Measurements from ENCODE around the gene SLF2.

Gene SLF2

DNA sequence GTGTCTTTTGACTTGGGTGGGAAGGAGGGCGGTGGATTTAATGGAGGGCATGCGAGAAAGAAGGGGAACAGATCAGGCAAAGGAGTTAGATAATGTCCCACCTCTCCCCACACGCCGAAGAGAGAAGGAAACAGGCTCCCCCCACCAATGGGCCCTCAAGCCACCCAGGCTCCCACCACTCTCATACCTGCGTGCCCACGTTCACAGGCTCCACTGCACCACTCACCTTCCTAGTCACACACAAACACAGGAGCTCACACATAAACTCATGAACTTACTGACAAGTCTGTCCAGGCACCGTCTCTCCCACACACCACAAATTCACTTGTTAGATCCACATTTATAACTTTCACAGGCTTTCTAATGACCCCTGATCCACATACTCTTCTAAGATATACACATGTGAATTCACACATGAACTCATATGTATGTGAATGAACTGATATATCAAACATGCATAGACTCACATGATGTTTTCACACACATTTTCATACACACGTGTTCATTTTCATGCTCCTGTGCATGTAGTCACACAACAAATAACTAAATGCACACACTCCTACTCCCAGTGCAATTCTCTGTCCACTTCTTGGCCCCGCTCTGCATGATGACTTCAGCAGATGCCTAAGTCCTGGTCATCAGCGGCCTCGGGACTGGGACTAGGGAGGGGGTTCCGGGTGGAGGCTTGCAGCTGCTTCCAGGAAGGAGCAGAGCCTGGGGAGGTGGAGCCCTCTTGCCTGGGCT lies 88.3 kb downstream of the SLF2 start:
- no peaks in the 10 kb centered on the region for H3K27me3 ChIP-seq (replicated peaks; ENCODE audit: control insufficient read depth, insufficient read depth, low read length)
- no peak overlapping the region for H3K4me3 ChIP-seq (replicated peaks; ENCODE audit: low read depth, low read length)
- TF ChIP-seq CTCF (IDR thresholded peaks at IDR 0.05; ENCODE audit: insufficient read depth, low read length, poor library complexity, severe bottlenecking) = no peak
- peaks cover 4% of the 10 kb centered on the region for H3K36me3 ChIP-seq (ENCODE audit: control insufficient read depth, insufficient read depth, low read length)
- DNase-seq (ENCODE audit: extremely low read depth, insufficient read length) = no peak

GRCh38 chr10:101001659-101002035 lies 88.9 kb downstream of the SLF2 start:
- TF ChIP-seq CTCF (IDR thresholded peaks at IDR 0.05; ENCODE audit: insufficient read depth, low read length, poor library complexity, severe bottlenecking) = no peak
- H3K4me3 ChIP-seq (replicated peaks; ENCODE audit: low read depth, low read length) = no peak overlapping the region
- H3K27me3 ChIP-seq (replicated peaks; ENCODE audit: control insufficient read depth, insufficient read depth, low read length) = no peaks in the 10 kb centered on the region
- peaks cover 4% of the 10 kb centered on the region for H3K36me3 ChIP-seq (ENCODE audit: control insufficient read depth, insufficient read depth, low read length)
- no peak for DNase-seq (ENCODE audit: extremely low read depth, insufficient read length)

DNA sequence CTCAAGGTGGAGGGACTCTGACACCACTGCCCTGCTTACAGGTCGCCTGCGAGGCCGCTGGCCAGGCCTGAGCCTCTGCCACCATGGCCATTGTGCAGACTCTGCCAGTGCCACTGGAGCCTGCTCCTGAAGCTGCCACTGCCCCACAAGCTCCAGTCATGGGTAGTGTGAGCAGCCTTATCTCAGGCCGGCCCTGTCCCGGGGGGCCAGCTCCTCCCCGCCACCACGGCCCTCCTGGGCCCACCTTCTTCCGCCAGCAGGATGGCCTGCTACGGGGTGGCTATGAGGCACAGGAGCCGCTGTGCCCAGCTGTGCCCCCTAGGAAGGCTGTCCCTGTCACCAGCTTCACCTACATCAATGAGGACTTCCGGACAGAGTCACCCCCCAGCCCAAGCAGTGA lies 89.7 kb downstream of the SLF2 start:
- Histone ChIP-seq H3K4me3 (replicated peaks; ENCODE audit: low read depth, low read length) (no peak overlapping the region), H3K36me3 (ENCODE audit: control insufficient read depth, insufficient read depth, low read length) (peaks cover 4% of the 10 kb centered on the region), H3K27me3 (replicated peaks; ENCODE audit: control insufficient read depth, insufficient read depth, low read length) (no peaks in the 10 kb centered on the region)
- no peak for TF ChIP-seq CTCF (IDR thresholded peaks at IDR 0.05; ENCODE audit: insufficient read depth, low read length, poor library complexity, severe bottlenecking)
- no peak for DNase-seq (ENCODE audit: extremely low read depth, insufficient read length)

GRCh38 chr10:101003639-101004206 lies 91.0 kb downstream of the SLF2 start:
- no peak for DNase-seq (ENCODE audit: extremely low read depth, insufficient read length)
- no peak overlapping the region for H3K4me3 ChIP-seq (replicated peaks; ENCODE audit: low read depth, low read length)
- H3K27me3 ChIP-seq (replicated peaks; ENCODE audit: control insufficient read depth, insufficient read depth, low read length) = no peaks in the 10 kb centered on the region
- peaks cover 4% of the 10 kb centered on the region for H3K36me3 ChIP-seq (ENCODE audit: control insufficient read depth, insufficient read depth, low read length)
- no peak for TF ChIP-seq CTCF (IDR thresholded peaks at IDR 0.05; ENCODE audit: insufficient read depth, low read length, poor library complexity, severe bottlenecking)

DNA sequence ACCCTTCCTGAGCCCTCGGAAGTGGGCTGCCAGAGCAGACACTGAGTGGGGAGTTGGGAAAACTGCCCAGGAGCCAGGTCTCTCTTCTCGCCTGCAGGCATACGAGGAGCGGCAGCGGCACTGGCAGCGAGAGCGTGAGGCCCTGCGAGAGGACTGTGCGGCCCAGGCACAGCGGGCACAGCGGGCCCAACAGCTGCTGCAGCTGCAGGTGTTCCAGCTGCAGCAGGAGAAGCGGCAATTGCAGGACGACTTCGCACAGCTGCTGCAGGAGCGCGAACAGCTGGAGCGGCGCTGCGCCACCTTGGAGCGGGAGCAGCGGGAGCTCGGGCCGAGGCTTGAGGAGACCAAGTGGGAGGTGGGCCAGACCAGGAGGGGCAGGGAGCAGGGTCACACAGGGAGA lies 92.6 kb downstream of the SLF2 start:
- TF ChIP-seq CTCF (IDR thresholded peaks at IDR 0.05; ENCODE audit: insufficient read depth, low read length, poor library complexity, severe bottlenecking) = no peak
- no peaks in the 10 kb centered on the region for H3K27me3 ChIP-seq (replicated peaks; ENCODE audit: control insufficient read depth, insufficient read depth, low read length)
- DNase-seq (ENCODE audit: extremely low read depth, insufficient read length) = no peak
- peaks cover 4% of the 10 kb centered on the region for H3K36me3 ChIP-seq (ENCODE audit: control insufficient read depth, insufficient read depth, low read length)
- H3K4me3 ChIP-seq (replicated peaks; ENCODE audit: low read depth, low read length) = no peak overlapping the region

Data from GM06990 (cell line).